Measurements from ENCODE around the gene TARBP1. TPM values are rescaled to one million over a fixed set of nuclear protein-coding genes. Genes with fewer than 3 reads are reported as not detected.

TARBP1 gene
- polyA plus RNA-seq, 2 of the 4 experiments (the other 2 are of a cell fraction) = 22.4 to 41.1 TPM

GRCh38 chr1:234473118-234473517, 5.9 kb downstream of the TARBP1 start:
- H3K4me2 ChIP-seq = no peak overlapping the region
- FAIRE-seq (no peak), ATAC-seq (no peak), DNase-seq (ENCODE audit: low read depth in 1 of 2, low spot score in 1 of 2) (no peak)
- H3K9me3 ChIP-seq = no peaks in the 10 kb centered on the region
- ChIA-PET CTCF (no interaction called here), POLR2A (no interaction called here)
- no peak for TF ChIP-seq NR3C1 (IDR thresholded peaks at IDR 0.05)
- no peak for TF ChIP-seq CBX8 (IDR thresholded peaks at IDR 0.05)
- no peak for TF ChIP-seq PHF8 (IDR thresholded peaks at IDR 0.05; ENCODE audit: borderline replicate concordance, low read depth)
- no peak for TF ChIP-seq ZFP36 (IDR thresholded peaks at IDR 0.05; ENCODE audit: borderline replicate concordance, partially characterized antibody)
- H3K4me1 ChIP-seq = peaks cover 23% of the 10 kb centered on the region
- WGBS (ENCODE audit: missing lambda C conversion rate) = 90% methylated on average over 3 of the region's 3 CpGs
- no peak overlapping the region for H3K4me3 ChIP-seq
- H3K27ac ChIP-seq = no peak overlapping the region

- no peak overlapping the region for H3K27ac ChIP-seq
- ATAC-seq = no peak
- no peaks in the 10 kb centered on the region for H3K9me3 ChIP-seq
- TF ChIP-seq HOXA7 (CRISPR knock-in tag; IDR thresholded peaks at IDR 0.05) (no peak), RAD21 (conservative IDR thresholded peaks at IDR 0.05 in 1 of 2, IDR thresholded peaks at IDR 0.05 in 1 of 2) (no peak), MAX (IDR thresholded peaks at IDR 0.05) (no peak), JUN (IDR thresholded peaks at IDR 0.05) (no peak), NFE2L2 (conservative IDR thresholded peaks at IDR 0.05; ENCODE audit: low read length) (no peak), RARB (CRISPR knock-in tag; IDR thresholded peaks at IDR 0.05) (no peak), CBX8 (IDR thresholded peaks at IDR 0.05) (no peak), EHF (CRISPR knock-in tag; IDR thresholded peaks at IDR 0.05) (no peak), RCOR1 (IDR thresholded peaks at IDR 0.05; ENCODE audit: low read depth, low read length) (no peak)
- H3K4me1 ChIP-seq = 0 out of 3 replicates have a peak, but pooled peaks cover 5% of the 10 kb centered on the region
- no peak for DNase-seq (ENCODE audit: low read depth in 1 of 2, low spot score in 1 of 2)
- ChIA-PET CTCF (interaction anchor here (1.0 to 1.5 kb wide), 2 partner anchors 9 to 10 kb away, joined by 3 to 5 read pairs; no protein-coding TSS in a partner anchor), POLR2A (interaction anchor here (1.2 kb wide), 1 partner anchor 9 kb away, joined by 4 read pairs; no protein-coding TSS in a partner anchor)
- no peak overlapping the region for H3K4me3 ChIP-seq
- no peak overlapping the region for H3K4me2 ChIP-seq
- no peak for FAIRE-seq
Measured at GRCh38 chr1:234469376-234469775, 9.6 kb downstream of the TARBP1 start.

GRCh38 chr1:234468580-234468979, 10.4 kb downstream of the TARBP1 start:
- ChIA-PET CTCF (interaction anchor here (0.7 to 2.9 kb wide), 6 partner anchors 9 to 626 kb away, joined by 3 to 11 read pairs (median 4); no protein-coding TSS in a partner anchor), POLR2A (no interaction called here)
- TF ChIP-seq GATA3 (IDR thresholded peaks at IDR 0.05; ENCODE audit: borderline replicate concordance) (no peak), TFCP2L1 (CRISPR knock-in tag; IDR thresholded peaks at IDR 0.05) (no peak), HEYL (CRISPR knock-in tag; IDR thresholded peaks at IDR 0.05) (no peak), RCOR1 (IDR thresholded peaks at IDR 0.05; ENCODE audit: low read depth, low read length) (no peak), ELK1 (IDR thresholded peaks at IDR 0.05; ENCODE audit: low read depth, low read length) (no peak), JUN (IDR thresholded peaks at IDR 0.05) (no peak), PBX3 (IDR thresholded peaks at IDR 0.05) (no peak), ZC3H11A (IDR thresholded peaks at IDR 0.05) (no peak), CBX8 (IDR thresholded peaks at IDR 0.05) (no peak), HDAC2 (IDR thresholded peaks at IDR 0.05) (no peak), RNF2 (IDR thresholded peaks at IDR 0.05; ENCODE audit: borderline replicate concordance, low read depth) (no peak), RARB (CRISPR knock-in tag; IDR thresholded peaks at IDR 0.05) (no peak), MAZ (IDR thresholded peaks at IDR 0.05; ENCODE audit: borderline replicate concordance, low read depth, low read length) (no peak), MAX (IDR thresholded peaks at IDR 0.05) (no peak), HOXB13 (CRISPR knock-in tag; IDR thresholded peaks at IDR 0.05; ENCODE audit: low read depth) (no peak), NFE2L2 (conservative IDR thresholded peaks at IDR 0.05; ENCODE audit: low read length) (no peak), SREBF2 (IDR thresholded peaks at IDR 0.05) (no peak), EHMT2 (IDR thresholded peaks at IDR 0.05; ENCODE audit: low read depth) (no peak), NR3C1 (IDR thresholded peaks at IDR 0.05) (no peak), CHD2 (IDR thresholded peaks at IDR 0.05; ENCODE audit: low read length, partially characterized antibody) (no peak)
- DNase-seq (ENCODE audit: low read depth in 1 of 2, low spot score in 1 of 2) (no peak), ATAC-seq (no peak), FAIRE-seq (no peak)
- 97% methylated on average over 1 of the region's 1 CpG for WGBS (ENCODE audit: missing lambda C conversion rate)
- H3K4me2 ChIP-seq = no peak overlapping the region
- no peak overlapping the region for H3K27ac ChIP-seq
- no peaks in the 10 kb centered on the region for H3K9me3 ChIP-seq
- H3K4me3 ChIP-seq = no peak overlapping the region
- H3K4me1 ChIP-seq = 0 out of 3 replicates have a peak, but pooled peaks cover 2% of the 10 kb centered on the region
